Parathyroid adenoma (tissue), 2 donors: ENCODE data around the gene CHMP6.

Source experiments
- H2AFZ ChIP-seq: fragments of 300-600 bp; sonication (generic); one replicate; pipeline ENCODE4 v1.7.0; 2017; ENCODE audit warnings: antibody characterized with exemption, mild to moderate bottlenecking
- H3K27ac ChIP-seq: fragments of 300-600 bp; sonication (generic); one replicate; pipeline ENCODE4 v1.7.0; 2017
- H3K27me3 ChIP-seq: fragments of 300-600 bp; sonication (generic); one replicate; pipeline ENCODE4 v1.7.0; 2017; ENCODE audit warnings: low read length; ENCODE audit not compliant: control insufficient read depth, insufficient read depth
- H3K36me3 ChIP-seq: fragments of 300-600 bp; sonication (generic); one replicate; pipeline ENCODE4 v1.7.0; 2017; ENCODE audit warnings: low read length; ENCODE audit not compliant: control insufficient read depth, insufficient read depth
- H3K4me1 ChIP-seq: fragments of 300-600 bp; sonication (generic); one replicate; pipeline ENCODE4 v1.7.0; 2017; ENCODE audit warnings: control low read depth
- H3K4me2 ChIP-seq: fragments of 300-600 bp; sonication (generic); one replicate; pipeline ENCODE4 v1.7.0; 2017; ENCODE audit warnings: low read length
- H3K4me3 ChIP-seq: fragments of 300-600 bp; sonication (generic); one replicate; pipeline ENCODE4 v1.7.0; 2017; ENCODE audit warnings: low read depth, low read length
- H3K79me2 ChIP-seq: fragments of 300-600 bp; sonication (generic); one replicate; pipeline ENCODE4 v1.7.0; 2017; ENCODE audit warnings: control low read depth
- H3K9ac ChIP-seq: fragments of 300-600 bp; sonication (generic); one replicate; pipeline ENCODE4 v1.7.0; 2017; ENCODE audit warnings: mild to moderate bottlenecking
- H3K9me3 ChIP-seq: fragments of 300-600 bp; sonication (generic); one replicate; pipeline ENCODE4 v1.7.0; 2017; ENCODE audit warnings: low read length; ENCODE audit not compliant: control insufficient read depth
- CTCF ChIP-seq: fragments of 300-600 bp; sonication (generic); IDR thresholded peaks from one replicate; pipeline ENCODE4 v1.7.0; 2017; ENCODE audit warnings: antibody characterized with exemption, mild to moderate bottlenecking
- donor health status: primary hyperparathyroidism.

CHMP6 gene

GRCh38 chr17:80998118-80998747 is 6.6 kb downstream of the CHMP6 start:
- no peak for TF ChIP-seq CTCF
- Histone ChIP-seq H3K4me2 (no peak overlapping the region), H3K27me3 (no peaks in the 10 kb centered on the region), H3K9me3 (no peaks in the 10 kb centered on the region), H3K4me1 (no peaks in the 10 kb centered on the region), H3K4me3 (no peak overlapping the region), H2AFZ (no peak overlapping the region), H3K9ac (no peak overlapping the region), H3K36me3 (no peaks in the 10 kb centered on the region), H3K79me2 (no peaks in the 10 kb centered on the region), H3K27ac (no peak overlapping the region)

- Histone ChIP-seq H3K27me3 (no peaks in the 10 kb centered on the region), H3K4me1 (no peaks in the 10 kb centered on the region), H3K9me3 (no peaks in the 10 kb centered on the region), H3K4me2 (no peak overlapping the region), H3K27ac (no peak overlapping the region), H3K36me3 (no peaks in the 10 kb centered on the region), H3K9ac (no peak overlapping the region), H3K79me2 (no peaks in the 10 kb centered on the region), H2AFZ (no peak overlapping the region), H3K4me3 (no peak overlapping the region)
- TF ChIP-seq CTCF: no peak
These were observed 7.3 kb downstream of the CHMP6 start for GRCh38 chr17:80998748-80999535.

- no peak overlapping the region for H3K9ac ChIP-seq
- no peaks in the 10 kb centered on the region for H3K27me3 ChIP-seq
- H3K9me3 ChIP-seq: no peaks in the 10 kb centered on the region
- H3K4me1 ChIP-seq: no peaks in the 10 kb centered on the region
- no peaks in the 10 kb centered on the region for H3K79me2 ChIP-seq
- no peak overlapping the region for H3K4me3 ChIP-seq
- no peak for TF ChIP-seq CTCF
- no peak overlapping the region for H2AFZ ChIP-seq
- no peak overlapping the region for H3K27ac ChIP-seq
- H3K4me2 ChIP-seq: no peak overlapping the region
- no peaks in the 10 kb centered on the region for H3K36me3 ChIP-seq
These were observed 8.1 kb downstream of the CHMP6 start for GRCh38 chr17:80999536-81000333.

- no peaks in the 10 kb centered on the region for H3K79me2 ChIP-seq
- no peak overlapping the region for H3K9ac ChIP-seq
- H3K4me2 ChIP-seq: no peak overlapping the region
- H3K4me1 ChIP-seq: no peaks in the 10 kb centered on the region
- H3K4me3 ChIP-seq: no peak overlapping the region
- H3K36me3 ChIP-seq: no peaks in the 10 kb centered on the region
- no peaks in the 10 kb centered on the region for H3K27me3 ChIP-seq
- no peak for TF ChIP-seq CTCF
- H3K9me3 ChIP-seq: no peaks in the 10 kb centered on the region
- H3K27ac ChIP-seq: no peak overlapping the region
- no peak overlapping the region for H2AFZ ChIP-seq
These were observed 8.6 kb downstream of the CHMP6 start for GRCh38 chr17:81000334-81000630.
